DOHH2 (cell line): ENCODE data around the gene CREB5.

Experiments used
- H3F3A ChIP-seq: fragments of 200-600 bp; sonication (generic), shearing (Covaris generic); 2 replicates; pipeline ENCODE4 v1.6.0; 2016; ENCODE audit warnings: antibody characterized with exemption, mild to moderate bottlenecking; ENCODE audit not compliant: control insufficient read depth, insufficient read depth
- H3K27ac ChIP-seq: fragments of 200-600 bp; sonication (generic); 2 replicates; pipeline ENCODE4 v1.5.1; 2014; ENCODE audit warnings: low read depth, mild to moderate bottlenecking, low read length, moderate library complexity
- H3K27me3 ChIP-seq: fragments of 200-600 bp; sonication (generic); 2 replicates; pipeline ENCODE4 v1.6.1; 2014; ENCODE audit warnings: mild to moderate bottlenecking, low read length, mixed read lengths; ENCODE audit not compliant: control insufficient read depth
- H3K36me3 ChIP-seq: fragments of 200-600 bp; sonication (generic); 2 replicates; pipeline ENCODE4 v1.6.1; 2014; ENCODE audit warnings: mild to moderate bottlenecking, low read length, moderate library complexity, mixed read lengths; ENCODE audit not compliant: control insufficient read depth
- H3K4me1 ChIP-seq: fragments of 200-600 bp; sonication (generic); 2 replicates; pipeline ENCODE4 v1.6.1; 2014; ENCODE audit warnings: mild to moderate bottlenecking, low read length, mixed read lengths; ENCODE audit not compliant: control insufficient read depth
- H3K4me2 ChIP-seq: fragments of 200-600 bp; sonication (generic); 2 replicates; pipeline ENCODE4 v1.6.0; 2014; ENCODE audit warnings: mild to moderate bottlenecking, low read length, moderate library complexity
- H3K4me3 ChIP-seq: fragments of 200-600 bp; sonication (generic); 2 replicates; pipeline ENCODE4 v1.5.1; 2014; ENCODE audit warnings: mild to moderate bottlenecking, low read length, mixed read lengths
- H3K79me2 ChIP-seq: fragments of 200-600 bp; sonication (generic); 2 replicates; pipeline ENCODE4 v1.6.1; 2014; ENCODE audit warnings: mild to moderate bottlenecking, low read length, mixed read lengths; ENCODE audit not compliant: control insufficient read depth
- H3K9me2 ChIP-seq: fragments of 200-600 bp; sonication (generic); replicated peaks from 2 replicates; pipeline ENCODE4 v1.6.1; 2014; ENCODE audit warnings: mild to moderate bottlenecking, low read length, mixed read lengths; ENCODE audit not compliant: control insufficient read depth
- H3K9me3 ChIP-seq: fragments of 200-600 bp; sonication (generic); 2 replicates; pipeline ENCODE4 v1.6.1; 2014; ENCODE audit warnings: antibody characterized with exemption, low read length, mixed read lengths; ENCODE audit not compliant: control insufficient read depth, insufficient read depth
- H4K20me1 ChIP-seq: fragments of 200-600 bp; sonication (generic); 2 replicates; pipeline ENCODE4 v1.6.0; 2014; ENCODE audit warnings: low read depth, mild to moderate bottlenecking, antibody characterized with exemption, low read length, moderate library complexity; ENCODE audit not compliant: control insufficient read depth, insufficient read depth
- EZH2phosphoT487 ChIP-seq: fragments of 200-600 bp; sonication (generic); IDR thresholded peaks from 2 replicates; pipeline ENCODE4 v1.6.1; 2017; ENCODE audit warnings: borderline replicate concordance, mild to moderate bottlenecking, antibody characterized with exemption, low read length, moderate library complexity, mixed read lengths
- TF ChIP-seq, protein P1 (sequence below): fragments of 200-600 bp; sonication (generic); IDR thresholded peaks from one replicate; pipeline ENCODE4 v1.5.1; 2014; ENCODE audit warnings: antibody characterized with exemption, mild to moderate bottlenecking, low read depth, low read length; ENCODE audit not compliant: poor library complexity, severe bottlenecking

The CREB5 gene

DNA sequence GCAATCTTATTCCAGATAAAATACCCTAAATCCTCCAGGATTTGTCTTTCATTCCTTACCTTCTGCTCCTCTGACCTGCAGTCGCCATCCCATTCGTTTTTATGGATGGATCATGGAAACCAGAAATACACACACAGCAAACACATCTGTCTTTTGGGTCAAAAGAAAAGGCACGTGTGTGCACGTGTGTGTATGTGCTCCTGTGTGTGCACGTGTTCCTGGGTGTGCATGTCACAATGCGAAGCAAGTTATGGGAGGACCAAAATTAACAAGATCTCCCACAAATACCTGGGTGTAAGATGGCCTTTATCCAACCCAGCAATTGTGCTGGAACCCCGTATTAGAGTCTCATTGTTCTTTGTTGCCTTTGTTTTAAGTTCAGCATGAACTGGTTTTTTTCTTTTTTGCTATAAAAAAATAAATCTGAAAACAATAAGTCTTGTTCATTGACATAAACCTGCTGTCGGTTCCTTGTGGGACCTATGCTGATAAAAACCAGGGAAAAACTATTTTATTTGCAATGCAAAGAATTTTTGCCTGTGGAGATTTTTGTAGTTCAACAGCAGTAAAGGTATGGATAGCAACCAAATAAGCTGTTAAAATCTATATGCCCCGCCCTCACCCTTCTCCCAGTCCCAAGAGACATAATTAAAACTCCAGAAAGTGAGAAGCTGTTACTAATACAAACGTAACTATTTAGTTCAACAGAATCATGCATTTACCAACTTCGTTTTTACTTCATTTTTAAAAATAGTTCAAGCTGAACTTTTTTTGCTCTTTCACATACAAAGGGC lies 229.6 kb downstream of the CREB5 start:
- TF ChIP-seq, protein P1, sequence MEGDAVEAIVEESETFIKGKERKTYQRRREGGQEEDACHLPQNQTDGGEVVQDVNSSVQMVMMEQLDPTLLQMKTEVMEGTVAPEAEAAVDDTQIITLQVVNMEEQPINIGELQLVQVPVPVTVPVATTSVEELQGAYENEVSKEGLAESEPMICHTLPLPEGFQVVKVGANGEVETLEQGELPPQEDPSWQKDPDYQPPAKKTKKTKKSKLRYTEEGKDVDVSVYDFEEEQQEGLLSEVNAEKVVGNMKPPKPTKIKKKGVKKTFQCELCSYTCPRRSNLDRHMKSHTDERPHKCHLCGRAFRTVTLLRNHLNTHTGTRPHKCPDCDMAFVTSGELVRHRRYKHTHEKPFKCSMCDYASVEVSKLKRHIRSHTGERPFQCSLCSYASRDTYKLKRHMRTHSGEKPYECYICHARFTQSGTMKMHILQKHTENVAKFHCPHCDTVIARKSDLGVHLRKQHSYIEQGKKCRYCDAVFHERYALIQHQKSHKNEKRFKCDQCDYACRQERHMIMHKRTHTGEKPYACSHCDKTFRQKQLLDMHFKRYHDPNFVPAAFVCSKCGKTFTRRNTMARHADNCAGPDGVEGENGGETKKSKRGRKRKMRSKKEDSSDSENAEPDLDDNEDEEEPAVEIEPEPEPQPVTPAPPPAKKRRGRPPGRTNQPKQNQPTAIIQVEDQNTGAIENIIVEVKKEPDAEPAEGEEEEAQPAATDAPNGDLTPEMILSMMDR = no peak
- TF ChIP-seq EZH2phosphoT487 = no peak
- no peak overlapping the region for H3K4me3 ChIP-seq
- H3K27me3 ChIP-seq = no peaks in the 10 kb centered on the region
- no peaks in the 10 kb centered on the region for H3F3A ChIP-seq
- no peaks in the 10 kb centered on the region for H3K9me3 ChIP-seq
- H3K79me2 ChIP-seq = no peaks in the 10 kb centered on the region
- no peaks in the 10 kb centered on the region for H4K20me1 ChIP-seq
- no peaks in the 10 kb centered on the region for H3K9me2 ChIP-seq
- H3K4me2 ChIP-seq = no peak overlapping the region
- no peaks in the 10 kb centered on the region for H3K36me3 ChIP-seq
- H3K4me1 ChIP-seq = no peaks in the 10 kb centered on the region
- H3K27ac ChIP-seq = no peak overlapping the region

DNA sequence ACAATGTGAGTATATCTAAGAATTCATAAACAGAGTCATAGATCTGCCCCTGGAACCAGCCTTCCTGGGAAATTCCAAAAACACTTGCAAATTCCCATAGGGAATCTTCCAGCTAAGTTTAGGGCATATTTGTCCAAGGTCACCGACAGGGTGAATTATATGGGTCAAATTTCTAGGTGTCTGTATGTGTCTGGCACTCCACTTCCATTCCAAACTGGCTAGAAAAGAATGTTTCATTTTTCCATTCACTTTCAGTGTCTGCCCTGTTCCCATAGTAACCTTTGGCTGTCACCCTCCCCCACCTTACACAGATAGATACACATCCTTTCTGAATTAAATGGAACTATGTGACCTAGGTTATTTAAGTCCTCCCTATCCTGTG lies 230.9 kb downstream of the CREB5 start:
- TF ChIP-seq, protein P1 = no peak
- no peak for TF ChIP-seq EZH2phosphoT487
- H3K4me1 ChIP-seq = no peaks in the 10 kb centered on the region

DNA sequence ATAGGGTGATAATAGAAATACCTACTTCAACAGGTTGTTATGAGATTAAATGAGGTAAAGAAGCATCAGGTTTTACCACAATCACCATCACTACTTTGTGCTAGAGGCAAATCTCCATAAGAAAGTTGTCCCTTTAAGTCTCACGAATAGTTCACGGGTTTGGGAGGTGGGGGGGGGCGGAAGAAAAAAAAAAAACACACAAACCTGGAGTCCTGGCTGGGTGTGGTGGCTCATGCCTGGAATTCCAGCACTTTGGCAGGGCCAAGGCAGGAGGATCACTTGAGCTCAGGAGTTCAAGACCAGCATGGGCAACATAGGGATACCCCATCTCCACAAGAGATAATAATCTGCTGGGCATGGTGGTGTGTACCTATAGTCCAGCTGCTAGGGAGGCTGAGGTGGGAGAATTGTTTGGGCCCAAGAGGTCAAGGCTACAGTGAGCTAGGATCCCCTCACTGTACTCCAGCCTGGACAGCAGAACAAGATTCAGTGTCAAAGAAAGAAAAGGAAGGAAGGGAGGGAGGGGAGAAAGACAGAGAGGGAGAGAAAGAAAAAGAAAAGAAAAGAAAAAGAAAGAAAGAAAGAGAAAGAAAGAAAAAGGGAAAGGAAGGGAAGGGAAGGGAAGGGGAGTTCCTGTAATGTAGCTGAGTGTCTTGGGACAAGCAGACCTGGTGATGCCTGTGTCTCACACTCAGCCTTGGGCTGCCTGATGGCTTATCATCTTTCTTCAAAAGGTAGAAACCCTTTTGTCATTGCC lies 231.4 kb downstream of the CREB5 start:
- Histone ChIP-seq H3F3A (no peaks in the 10 kb centered on the region), H3K27ac (no peak overlapping the region), H3K27me3 (no peaks in the 10 kb centered on the region), H4K20me1 (no peaks in the 10 kb centered on the region), H3K36me3 (no peaks in the 10 kb centered on the region), H3K4me3 (no peak overlapping the region), H3K79me2 (no peaks in the 10 kb centered on the region), H3K9me3 (no peaks in the 10 kb centered on the region), H3K4me1 (no peaks in the 10 kb centered on the region), H3K9me2 (no peaks in the 10 kb centered on the region), H3K4me2 (no peak overlapping the region)
- TF ChIP-seq, protein P1 = no peak
- TF ChIP-seq EZH2phosphoT487 = no peak

More for the DNA sequence above, 230.9 kb downstream of the CREB5 start:
- Histone ChIP-seq H3K4me3 (no peak overlapping the region), H3K27me3 (no peaks in the 10 kb centered on the region), H3F3A (no peaks in the 10 kb centered on the region), H3K27ac (no peak overlapping the region), H4K20me1 (no peaks in the 10 kb centered on the region), H3K36me3 (no peaks in the 10 kb centered on the region), H3K9me3 (no peaks in the 10 kb centered on the region), H3K9me2 (no peaks in the 10 kb centered on the region), H3K79me2 (no peaks in the 10 kb centered on the region), H3K4me2 (no peak overlapping the region)
